ENCODE measurements around the gene SKAP1.

- TF ChIP-seq, protein P1, sequence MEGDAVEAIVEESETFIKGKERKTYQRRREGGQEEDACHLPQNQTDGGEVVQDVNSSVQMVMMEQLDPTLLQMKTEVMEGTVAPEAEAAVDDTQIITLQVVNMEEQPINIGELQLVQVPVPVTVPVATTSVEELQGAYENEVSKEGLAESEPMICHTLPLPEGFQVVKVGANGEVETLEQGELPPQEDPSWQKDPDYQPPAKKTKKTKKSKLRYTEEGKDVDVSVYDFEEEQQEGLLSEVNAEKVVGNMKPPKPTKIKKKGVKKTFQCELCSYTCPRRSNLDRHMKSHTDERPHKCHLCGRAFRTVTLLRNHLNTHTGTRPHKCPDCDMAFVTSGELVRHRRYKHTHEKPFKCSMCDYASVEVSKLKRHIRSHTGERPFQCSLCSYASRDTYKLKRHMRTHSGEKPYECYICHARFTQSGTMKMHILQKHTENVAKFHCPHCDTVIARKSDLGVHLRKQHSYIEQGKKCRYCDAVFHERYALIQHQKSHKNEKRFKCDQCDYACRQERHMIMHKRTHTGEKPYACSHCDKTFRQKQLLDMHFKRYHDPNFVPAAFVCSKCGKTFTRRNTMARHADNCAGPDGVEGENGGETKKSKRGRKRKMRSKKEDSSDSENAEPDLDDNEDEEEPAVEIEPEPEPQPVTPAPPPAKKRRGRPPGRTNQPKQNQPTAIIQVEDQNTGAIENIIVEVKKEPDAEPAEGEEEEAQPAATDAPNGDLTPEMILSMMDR (IDR thresholded peaks at IDR 0.05), result no peak
- no peak for TF ChIP-seq EZH2 (IDR thresholded peaks at IDR 0.05)
Measured at GRCh38 chr17:48468299-48468698, 38.3 kb upstream of the SKAP1 start.
